Measurements from ENCODE around the gene DNASE1L3.

The DNASE1L3 gene

GRCh38 chr3:58210761-58211460 lies at the start of gene DNASE1L3:
TSS of gene DNASE1L3 (minus strand) at chr3:58210972. CDS start at chr3:58210906, 66 bp downstream.
- no peak within 1 kb of the TSS for H3K27ac ChIP-seq (ENCODE audit: low read depth, low read length)
- no peak within 1 kb of the TSS for H3K4me3 ChIP-seq (ENCODE audit: low read depth, low read length)
- no peaks in the 10 kb centered on the region for H3K27me3 ChIP-seq (ENCODE audit: insufficient read depth, low read length)
- no peak within 1 kb of the TSS for H2AFZ ChIP-seq (ENCODE audit: low read length, unreplicated experiment)
- no peaks in the 10 kb centered on the region for H3K36me3 ChIP-seq (ENCODE audit: insufficient read depth, low read length)
- H3K4me1 ChIP-seq (ENCODE audit: control insufficient read depth, insufficient read depth, low read length, unreplicated experiment) = peaks cover 20% of the 10 kb centered on the region
- H3K79me2 ChIP-seq (ENCODE audit: control insufficient read depth, insufficient read depth, low read length, unreplicated experiment) = no peaks in the 10 kb centered on the region

DNA sequence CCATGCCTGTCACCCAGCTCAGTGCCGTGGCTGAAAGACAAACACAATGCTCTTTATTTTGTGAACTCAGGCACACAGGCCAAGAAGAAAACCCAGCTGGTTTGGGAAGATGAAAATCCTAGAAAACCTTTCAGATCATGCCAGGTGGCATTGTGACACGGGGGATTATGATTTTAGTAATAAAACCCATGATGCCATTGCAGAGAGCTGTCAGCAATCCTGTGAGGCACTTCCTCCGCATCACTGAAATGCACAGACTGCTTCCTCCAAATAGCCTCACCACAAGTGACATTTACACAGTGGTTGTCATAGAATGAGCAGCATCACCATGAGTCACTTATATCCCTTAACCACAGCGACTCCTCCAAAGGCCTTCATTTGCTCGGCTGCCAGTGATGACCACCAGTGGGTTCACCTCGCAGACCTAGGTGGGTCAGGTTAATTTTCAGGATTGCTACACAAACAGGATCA lies 49.5 kb upstream of the DNASE1L3 start:
- Histone ChIP-seq H3K4me3 (ENCODE audit: low read depth, low read length) (no peak overlapping the region), H3K4me1 (ENCODE audit: control insufficient read depth, insufficient read depth, low read length, unreplicated experiment) (peaks cover 13% of the 10 kb centered on the region), H2AFZ (ENCODE audit: low read length, unreplicated experiment) (no peak overlapping the region), H3K27me3 (ENCODE audit: insufficient read depth, low read length) (no peaks in the 10 kb centered on the region), H3K36me3 (ENCODE audit: insufficient read depth, low read length) (no peaks in the 10 kb centered on the region), H3K79me2 (ENCODE audit: control insufficient read depth, insufficient read depth, low read length, unreplicated experiment) (no peaks in the 10 kb centered on the region), H3K27ac (ENCODE audit: low read depth, low read length) (peak overlapping the region; percentile 67; the same call in 1 of the 2 replicates)

DNA sequence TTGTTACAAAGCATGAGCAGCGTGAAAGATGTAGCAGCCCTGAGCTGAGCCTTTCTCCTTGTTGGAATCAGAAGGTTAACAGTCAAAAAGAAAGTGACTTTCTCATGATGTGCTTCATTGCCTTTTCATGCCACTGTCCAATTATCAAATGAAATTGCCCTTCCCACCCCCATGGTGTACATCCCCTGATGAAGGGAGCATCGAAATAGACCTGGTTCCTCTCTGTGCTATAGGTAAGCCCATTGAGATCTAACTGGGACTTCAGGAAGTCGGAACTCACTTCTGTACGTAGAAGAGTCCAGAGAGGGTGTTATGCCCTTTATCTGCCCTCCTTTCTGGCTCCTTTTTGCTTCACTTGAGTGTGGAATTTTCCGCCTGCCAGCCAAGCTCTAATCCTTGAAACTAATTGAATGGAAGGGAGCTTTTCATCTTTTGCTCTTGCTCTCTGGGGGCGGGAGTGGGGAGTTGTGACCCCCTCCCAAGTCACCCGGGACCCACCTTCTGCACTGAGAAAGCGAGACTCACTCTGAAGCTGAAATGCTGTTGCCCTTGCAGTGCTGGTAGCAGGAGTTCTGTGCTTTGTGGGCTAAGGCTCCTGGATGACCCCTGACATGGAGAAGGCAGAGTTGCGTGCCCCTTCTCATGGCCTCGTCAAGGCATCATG lies 47.8 kb upstream of the DNASE1L3 start:
- H3K79me2 ChIP-seq (ENCODE audit: control insufficient read depth, insufficient read depth, low read length, unreplicated experiment) = no peaks in the 10 kb centered on the region
- H3K4me3 ChIP-seq (ENCODE audit: low read depth, low read length) = no peak overlapping the region
- H3K27ac ChIP-seq (ENCODE audit: low read depth, low read length) = no peak overlapping the region
- H3K27me3 ChIP-seq (ENCODE audit: insufficient read depth, low read length) = no peaks in the 10 kb centered on the region
- H3K36me3 ChIP-seq (ENCODE audit: insufficient read depth, low read length) = no peaks in the 10 kb centered on the region
- H2AFZ ChIP-seq (ENCODE audit: low read length, unreplicated experiment) = no peak overlapping the region
- H3K4me1 ChIP-seq (ENCODE audit: control insufficient read depth, insufficient read depth, low read length, unreplicated experiment) = peaks cover 13% of the 10 kb centered on the region

DNA sequence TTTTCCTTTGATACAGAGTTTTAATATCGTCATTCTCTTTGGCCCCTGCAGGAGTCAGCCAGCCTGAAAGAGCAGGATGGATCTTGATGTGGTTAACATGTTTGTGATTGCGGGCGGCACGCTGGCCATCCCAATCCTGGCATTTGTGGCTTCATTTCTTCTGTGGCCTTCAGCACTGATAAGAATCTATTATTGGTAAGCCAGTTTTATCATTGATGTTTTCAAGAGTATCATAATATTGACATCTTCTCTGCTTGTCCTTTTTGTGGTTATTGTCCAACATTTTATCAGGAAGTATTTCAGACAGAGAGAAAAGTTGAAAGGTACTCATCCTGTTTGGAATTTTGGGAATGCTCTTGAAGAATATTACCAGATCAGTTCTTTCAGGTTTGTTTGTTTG lies 45.7 kb upstream of the DNASE1L3 start:
- Histone ChIP-seq H3K4me3 (ENCODE audit: low read depth, low read length) (no peak overlapping the region), H3K79me2 (ENCODE audit: control insufficient read depth, insufficient read depth, low read length, unreplicated experiment) (no peaks in the 10 kb centered on the region), H3K27me3 (ENCODE audit: insufficient read depth, low read length) (no peaks in the 10 kb centered on the region), H3K36me3 (ENCODE audit: insufficient read depth, low read length) (no peaks in the 10 kb centered on the region), H3K4me1 (ENCODE audit: control insufficient read depth, insufficient read depth, low read length, unreplicated experiment) (peaks cover 13% of the 10 kb centered on the region), H2AFZ (ENCODE audit: low read length, unreplicated experiment) (no peak overlapping the region), H3K27ac (ENCODE audit: low read depth, low read length) (no peak overlapping the region)

DNA sequence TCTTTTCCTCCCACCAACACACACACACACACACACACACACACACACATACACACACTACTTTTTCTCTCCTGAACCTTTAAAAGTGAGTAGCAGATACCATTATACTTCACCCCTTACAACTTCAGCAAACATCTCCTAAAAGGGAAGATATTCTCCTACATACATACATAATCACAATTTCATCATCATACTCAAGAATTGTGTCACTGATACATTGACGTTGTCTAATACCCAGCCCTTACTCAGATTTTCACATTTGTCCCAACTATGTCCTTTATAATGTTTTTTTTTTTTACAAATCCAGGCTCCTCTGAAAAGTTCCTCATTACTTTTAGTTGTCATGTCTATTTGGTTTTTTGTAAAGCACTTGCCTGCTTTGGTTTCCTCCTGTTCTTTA lies 45.3 kb upstream of the DNASE1L3 start:
- Histone ChIP-seq H2AFZ (ENCODE audit: low read length, unreplicated experiment) (no peak overlapping the region), H3K27me3 (ENCODE audit: insufficient read depth, low read length) (no peaks in the 10 kb centered on the region), H3K27ac (ENCODE audit: low read depth, low read length) (no peak overlapping the region), H3K79me2 (ENCODE audit: control insufficient read depth, insufficient read depth, low read length, unreplicated experiment) (no peaks in the 10 kb centered on the region), H3K36me3 (ENCODE audit: insufficient read depth, low read length) (no peaks in the 10 kb centered on the region), H3K4me3 (ENCODE audit: low read depth, low read length) (no peak overlapping the region), H3K4me1 (ENCODE audit: control insufficient read depth, insufficient read depth, low read length, unreplicated experiment) (peaks cover 13% of the 10 kb centered on the region)

GRCh38 chr3:58254144-58254543 lies 43.4 kb upstream of the DNASE1L3 start:
- Histone ChIP-seq H3K27me3 (ENCODE audit: insufficient read depth, low read length) (no peaks in the 10 kb centered on the region), H3K4me1 (ENCODE audit: control insufficient read depth, insufficient read depth, low read length, unreplicated experiment) (no peaks in the 10 kb centered on the region), H3K79me2 (ENCODE audit: control insufficient read depth, insufficient read depth, low read length, unreplicated experiment) (no peaks in the 10 kb centered on the region), H2AFZ (ENCODE audit: low read length, unreplicated experiment) (no peak overlapping the region), H3K4me3 (ENCODE audit: low read depth, low read length) (no peak overlapping the region), H3K27ac (ENCODE audit: low read depth, low read length) (no peak overlapping the region), H3K36me3 (ENCODE audit: insufficient read depth, low read length) (no peaks in the 10 kb centered on the region)

GRCh38 chr3:58251631-58252035 lies 40.9 kb upstream of the DNASE1L3 start:
- Histone ChIP-seq H3K79me2 (ENCODE audit: control insufficient read depth, insufficient read depth, low read length, unreplicated experiment) (no peaks in the 10 kb centered on the region), H3K27ac (ENCODE audit: low read depth, low read length) (no peak overlapping the region), H3K4me1 (ENCODE audit: control insufficient read depth, insufficient read depth, low read length, unreplicated experiment) (no peaks in the 10 kb centered on the region), H3K36me3 (ENCODE audit: insufficient read depth, low read length) (no peaks in the 10 kb centered on the region), H3K27me3 (ENCODE audit: insufficient read depth, low read length) (no peaks in the 10 kb centered on the region), H3K4me3 (ENCODE audit: low read depth, low read length) (no peak overlapping the region), H2AFZ (ENCODE audit: low read length, unreplicated experiment) (no peak overlapping the region)

- no peaks in the 10 kb centered on the region for H3K27me3 ChIP-seq (ENCODE audit: insufficient read depth, low read length)
- H3K36me3 ChIP-seq (ENCODE audit: insufficient read depth, low read length) = no peaks in the 10 kb centered on the region
- no peak overlapping the region for H2AFZ ChIP-seq (ENCODE audit: low read length, unreplicated experiment)
- no peak overlapping the region for H3K4me3 ChIP-seq (ENCODE audit: low read depth, low read length)
- no peaks in the 10 kb centered on the region for H3K79me2 ChIP-seq (ENCODE audit: control insufficient read depth, insufficient read depth, low read length, unreplicated experiment)
- H3K27ac ChIP-seq (ENCODE audit: low read depth, low read length) = no peak overlapping the region
- H3K4me1 ChIP-seq (ENCODE audit: control insufficient read depth, insufficient read depth, low read length, unreplicated experiment) = no peaks in the 10 kb centered on the region
These were observed 39.4 kb upstream of the DNASE1L3 start for GRCh38 chr3:58250093-58250707.

- Histone ChIP-seq H3K4me3 (ENCODE audit: low read depth, low read length) (no peak overlapping the region), H3K36me3 (ENCODE audit: insufficient read depth, low read length) (no peaks in the 10 kb centered on the region), H3K27ac (ENCODE audit: low read depth, low read length) (no peak overlapping the region), H3K27me3 (ENCODE audit: insufficient read depth, low read length) (no peaks in the 10 kb centered on the region), H3K4me1 (ENCODE audit: control insufficient read depth, insufficient read depth, low read length, unreplicated experiment) (no peaks in the 10 kb centered on the region), H2AFZ (ENCODE audit: low read length, unreplicated experiment) (no peak overlapping the region), H3K79me2 (ENCODE audit: control insufficient read depth, insufficient read depth, low read length, unreplicated experiment) (no peaks in the 10 kb centered on the region)
These were observed 38.8 kb upstream of the DNASE1L3 start for GRCh38 chr3:58249358-58250092.

- H2AFZ ChIP-seq (ENCODE audit: low read length, unreplicated experiment) = no peak overlapping the region
- no peaks in the 10 kb centered on the region for H3K36me3 ChIP-seq (ENCODE audit: insufficient read depth, low read length)
- no peaks in the 10 kb centered on the region for H3K79me2 ChIP-seq (ENCODE audit: control insufficient read depth, insufficient read depth, low read length, unreplicated experiment)
These were observed 35.6 kb upstream of the DNASE1L3 start for GRCh38 chr3:58246148-58247047.

More at GRCh38 chr3:58246148-58247047, 35.6 kb upstream of the DNASE1L3 start:
- Histone ChIP-seq H3K27me3 (ENCODE audit: insufficient read depth, low read length) (no peaks in the 10 kb centered on the region), H3K27ac (ENCODE audit: low read depth, low read length) (no peak overlapping the region), H3K4me3 (ENCODE audit: low read depth, low read length) (no peak overlapping the region), H3K4me1 (ENCODE audit: control insufficient read depth, insufficient read depth, low read length, unreplicated experiment) (no peaks in the 10 kb centered on the region)

Data from ACC112 (cell line).